GM11168 (cell line): ENCODE measurements around the gene DMBX1.

ENCODE experiments used
- in situ Hi-C: fragments of 300-500 bp; cut with MboI; formaldehyde crosslinking; loops from one replicate; pipeline ENCODE4 v1.12.0; 2022; ENCODE audit warnings: low sequenced_read_pairs; ENCODE audit not compliant: unreplicated experiment

The DMBX1 gene

GRCh38 chr1:46535063-46535462 lies 45.4 kb downstream of the DMBX1 start:
- in situ Hi-C loops: loop anchor here (5.0 kb wide), 1 partner anchor 88 kb away; no protein-coding TSS in a partner anchor

- in situ Hi-C loops: loop anchor here (5.0 kb wide), 1 partner anchor 89 kb away; no protein-coding TSS in a partner anchor
Measured at GRCh38 chr1:46536527-46536926, 46.9 kb downstream of the DMBX1 start.

GRCh38 chr1:46537651-46538050 lies 48.0 kb downstream of the DMBX1 start:
- in situ Hi-C loops: loop anchor here (5.0 kb wide), 1 partner anchor 90 kb away; no protein-coding TSS in a partner anchor

GRCh38 chr1:46538147-46538546 lies 48.5 kb downstream of the DMBX1 start:
- in situ Hi-C loops: loop anchor here (5.0 kb wide), 1 partner anchor 91 kb away; no protein-coding TSS in a partner anchor
